Right lobe of liver (tissue), 4 donors: ENCODE data around the gene INAFM2.

Experiments used
- CTCF ChIP-seq, 4 donors: fragments of 200-600 bp in 3 of 4; fragments of 450-650 bp in 1 of 4; IDR thresholded peaks; one replicate each; pipeline versions ENCODE4 v1.5.1 to v1.8.0; 2016 to 2022; ENCODE audit warnings: antibody characterized with exemption in 4 of 4, mild to moderate bottlenecking in 2 of 4
- POLR2A ChIP-seq: fragments of 450-650 bp; IDR thresholded peaks from one replicate; pipeline ENCODE4 v1.6.1; 2017; ENCODE audit warnings: antibody characterized with exemption, mild to moderate bottlenecking
- donor health status: DM: no; HTN: no; CAD: no.
- donor health status: DM: no; HTN: no; CAD: no.
- donor health status: DM: no; HTN: yes; CAD: no.

GRCh38 chr15:40306908-40307307 is 16.6 kb upstream of the INAFM2 start:
- TF ChIP-seq POLR2A, result no peak
- no peak for TF ChIP-seq CTCF (IDR thresholded peaks at IDR 0.05)
